ENCODE measurements around the gene FRS3. TPM values are rescaled to one million over a fixed set of nuclear protein-coding genes. Genes with fewer than 3 reads are reported as not detected.

FRS3 gene
- total and polyA plus RNA-seq, 2 of the 13 experiments (the other 11 are each of a cell fraction or from before 2014, with no cell fraction given): 3.0 to 7.4 TPM

- TF ChIP-seq ZBTB40 (IDR thresholded peaks at IDR 0.05) (no peak), ZBTB40 (CRISPR knock-in tag; IDR thresholded peaks at IDR 0.05) (no peak), ZNF362 (CRISPR knock-in tag; IDR thresholded peaks at IDR 0.05; ENCODE audit: borderline replicate concordance) (no peak), ZNF101 (CRISPR knock-in tag; IDR thresholded peaks at IDR 0.05; ENCODE audit: borderline replicate concordance, low read depth) (peak; percentile 46; the same call in 1 of the 2 replicates), ZFX (CRISPR knock-in tag; IDR thresholded peaks at IDR 0.05; ENCODE audit: low read depth) (peak; percentile 76), FOSL1 (CRISPR knock-in tag; IDR thresholded peaks at IDR 0.05; ENCODE audit: borderline replicate concordance) (no peak), MED1 (CRISPR knock-in tag; IDR thresholded peaks at IDR 0.05) (peak; percentile 63; the same call in 1 of the 2 replicates), ZNF326 (CRISPR knock-in tag; IDR thresholded peaks at IDR 0.05; ENCODE audit: borderline replicate concordance) (no peak), TGIF2 (CRISPR knock-in tag; IDR thresholded peaks at IDR 0.05) (no peak), TFE3 (CRISPR knock-in tag; IDR thresholded peaks at IDR 0.05) (no peak), NR3C1 (CRISPR knock-in tag; IDR thresholded peaks at IDR 0.05) (no peak), ZBTB37 (CRISPR knock-in tag; IDR thresholded peaks at IDR 0.05) (no peak), RFXAP (CRISPR knock-in tag; IDR thresholded peaks at IDR 0.05; ENCODE audit: borderline replicate concordance) (no peak), NKX3-1 (CRISPR knock-in tag; IDR thresholded peaks at IDR 0.05) (0 out of 2 replicates have a peak, but pooled peaks have one; percentile 58), ZNF629 (CRISPR knock-in tag; conservative IDR thresholded peaks at IDR 0.05) (no peak), ZNF256 (CRISPR knock-in tag; conservative IDR thresholded peaks at IDR 0.05) (no peak)
Observed at GRCh38 chr6:41786451-41787218, 6.9 kb upstream of the FRS3 start (continued).
